HG03135 (cell line): ENCODE data around the gene HEATR3.

Source experiments
- ATAC-seq: cut with Tn5 transposase; IDR thresholded peaks from one replicate; pipeline ENCODE4 v1.9.1; 2021; ENCODE audit warnings: mild to moderate bottlenecking, moderate library complexity; ENCODE audit not compliant: unreplicated experiment

Gene HEATR3, protein sequence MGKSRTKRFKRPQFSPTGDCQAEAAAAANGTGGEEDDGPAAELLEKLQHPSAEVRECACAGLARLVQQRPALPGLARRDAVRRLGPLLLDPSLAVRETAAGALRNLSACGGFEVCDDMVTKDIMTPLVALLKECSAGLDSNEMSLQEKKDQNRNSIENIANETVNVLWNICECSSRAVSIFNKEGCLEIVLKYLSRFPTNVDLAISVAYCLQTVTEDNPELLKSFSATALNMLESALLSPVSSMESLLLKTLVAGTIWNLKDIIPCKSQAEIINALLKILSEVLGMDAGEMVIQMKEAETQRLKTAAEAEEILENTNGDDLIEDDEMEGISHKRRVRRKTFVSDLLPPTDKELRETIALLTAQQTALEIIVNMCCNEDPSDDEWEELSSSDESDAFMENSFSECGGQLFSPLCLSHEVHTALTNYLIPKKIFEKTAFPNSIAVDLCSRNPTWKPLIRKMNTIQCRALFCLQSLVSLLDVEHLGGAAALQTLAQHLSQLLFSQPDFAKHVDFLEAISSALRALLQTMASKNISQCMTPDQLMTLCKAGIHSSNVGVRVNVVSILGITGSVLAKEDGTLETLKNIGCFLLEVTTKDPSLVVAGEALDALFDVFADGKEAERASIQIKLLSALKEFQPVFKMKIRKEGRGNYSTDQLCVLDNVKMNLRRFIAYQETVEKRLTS

DNA sequence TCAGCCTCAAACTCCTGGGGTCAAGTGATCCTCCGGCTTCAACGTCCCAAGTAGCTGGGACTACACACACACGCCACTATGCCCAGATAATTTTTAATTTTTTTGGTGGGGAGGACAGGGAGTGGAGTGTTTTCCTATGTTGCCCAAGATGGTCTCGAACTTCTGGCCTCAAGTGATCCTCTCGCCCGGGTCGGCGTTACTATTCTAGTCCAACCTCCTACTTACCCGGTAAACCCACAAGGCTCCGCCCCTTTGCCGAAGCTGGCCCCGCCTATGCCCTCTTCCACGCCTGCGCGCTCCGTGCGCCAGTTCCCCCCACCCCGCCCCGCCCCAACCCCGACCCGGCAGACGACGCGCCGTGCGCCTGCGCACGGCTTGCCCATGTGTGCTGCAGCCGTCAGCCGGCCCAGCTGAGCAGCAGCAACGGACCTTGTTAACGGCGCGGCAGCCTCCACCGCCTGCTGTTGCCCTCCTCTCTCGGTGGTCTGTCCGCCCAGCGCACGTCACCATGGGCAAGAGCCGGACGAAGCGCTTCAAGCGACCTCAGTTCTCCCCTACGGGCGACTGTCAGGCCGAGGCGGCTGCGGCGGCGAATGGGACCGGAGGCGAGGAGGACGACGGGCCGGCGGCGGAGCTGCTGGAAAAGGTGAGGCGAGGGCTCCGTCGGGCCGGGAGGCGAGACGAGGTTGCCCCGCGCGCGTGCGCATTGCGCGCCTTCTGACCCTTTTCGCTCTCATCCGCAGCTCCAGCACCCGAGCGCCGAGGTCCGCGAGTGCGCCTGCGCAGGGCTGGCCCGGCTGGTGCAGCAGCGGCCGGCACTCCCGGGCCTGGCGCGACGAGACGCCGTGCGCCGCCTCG is at the start of gene HEATR3:
Gene HEATR3 (plus strand): TSS at position 347 of the 858 bp plus-strand sequence. CDS start 162 bp downstream, at position 509.
- peak; percentile 81 for ATAC-seq

DNA sequence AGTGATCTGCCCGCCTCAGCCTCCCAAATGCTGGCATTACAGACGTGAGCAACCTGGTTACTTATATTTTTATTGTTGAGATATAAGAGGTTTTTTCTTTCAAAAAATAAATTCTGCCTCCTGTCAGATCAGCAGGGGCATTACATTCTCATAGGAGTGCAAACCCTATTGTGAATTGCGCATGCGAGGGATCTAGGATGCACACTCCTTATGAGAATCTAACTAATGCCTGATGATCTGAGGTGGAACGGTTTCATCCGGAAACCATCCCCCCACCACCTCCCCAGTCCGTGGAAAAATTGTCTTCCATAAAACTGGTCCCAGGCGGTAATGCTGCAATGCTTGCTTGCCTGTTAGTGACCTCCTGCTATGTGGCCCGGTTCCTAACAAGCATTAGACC is 48.2 kb upstream of the HEATR3 start:
- no peak for ATAC-seq

DNA sequence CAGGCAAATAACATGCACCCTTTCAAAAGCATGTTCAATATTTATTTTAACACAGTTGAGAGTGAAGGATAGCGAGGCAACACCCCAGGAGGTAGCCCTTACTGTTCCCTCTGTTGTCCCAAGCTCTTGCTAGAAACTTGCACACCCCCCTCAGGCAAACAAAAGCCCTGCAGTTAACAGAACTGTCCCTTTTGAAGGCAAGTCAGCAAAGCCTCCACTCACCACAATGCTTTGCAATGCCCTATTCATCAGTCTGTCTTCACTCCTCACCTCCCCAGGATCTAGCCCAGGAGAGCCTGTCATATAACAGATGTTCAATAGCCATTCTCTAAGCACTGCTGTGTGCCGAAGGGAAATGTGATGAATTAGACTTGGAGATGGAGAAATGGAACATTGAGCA is 44.2 kb upstream of the HEATR3 start:
- ATAC-seq: no peak

DNA sequence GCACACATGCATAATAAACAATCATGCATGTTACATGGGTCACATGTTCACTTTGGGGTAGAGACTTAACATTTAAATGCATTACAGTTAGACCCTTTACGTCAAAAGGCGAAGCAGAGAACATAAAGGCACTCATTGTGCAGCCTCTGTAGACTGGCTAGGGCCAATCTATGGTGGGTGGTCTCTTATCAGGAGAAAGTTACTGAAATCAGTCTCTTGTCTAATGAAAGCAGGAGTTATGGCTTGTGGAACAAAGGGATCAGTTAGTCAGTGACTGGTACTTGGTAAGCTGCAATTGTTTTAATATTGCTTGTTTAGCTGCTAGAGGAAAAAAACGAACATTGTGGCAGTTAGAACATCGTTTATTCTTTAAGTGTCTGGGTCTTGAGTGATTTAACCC is 42.1 kb upstream of the HEATR3 start:
- no peak for ATAC-seq

DNA sequence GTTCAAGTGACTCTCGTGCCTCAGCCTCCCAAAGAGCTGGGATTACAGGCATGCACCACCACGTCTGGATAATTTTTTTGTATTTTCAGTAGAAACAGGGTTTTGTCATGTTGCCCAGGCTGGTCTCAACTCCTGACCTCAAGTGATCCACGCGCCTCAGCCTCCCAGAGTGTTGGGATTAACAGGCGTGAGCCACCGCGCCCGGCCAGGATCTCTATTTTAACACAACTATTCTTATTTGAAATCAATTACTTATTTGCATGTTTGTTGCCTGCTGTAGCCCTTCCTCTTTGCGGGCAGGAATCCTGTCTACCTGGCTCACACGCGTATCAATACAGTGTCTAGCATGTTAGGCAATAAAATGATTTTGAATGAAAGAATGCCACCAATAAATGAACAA is 41.6 kb upstream of the HEATR3 start:
- ATAC-seq: no peak

DNA sequence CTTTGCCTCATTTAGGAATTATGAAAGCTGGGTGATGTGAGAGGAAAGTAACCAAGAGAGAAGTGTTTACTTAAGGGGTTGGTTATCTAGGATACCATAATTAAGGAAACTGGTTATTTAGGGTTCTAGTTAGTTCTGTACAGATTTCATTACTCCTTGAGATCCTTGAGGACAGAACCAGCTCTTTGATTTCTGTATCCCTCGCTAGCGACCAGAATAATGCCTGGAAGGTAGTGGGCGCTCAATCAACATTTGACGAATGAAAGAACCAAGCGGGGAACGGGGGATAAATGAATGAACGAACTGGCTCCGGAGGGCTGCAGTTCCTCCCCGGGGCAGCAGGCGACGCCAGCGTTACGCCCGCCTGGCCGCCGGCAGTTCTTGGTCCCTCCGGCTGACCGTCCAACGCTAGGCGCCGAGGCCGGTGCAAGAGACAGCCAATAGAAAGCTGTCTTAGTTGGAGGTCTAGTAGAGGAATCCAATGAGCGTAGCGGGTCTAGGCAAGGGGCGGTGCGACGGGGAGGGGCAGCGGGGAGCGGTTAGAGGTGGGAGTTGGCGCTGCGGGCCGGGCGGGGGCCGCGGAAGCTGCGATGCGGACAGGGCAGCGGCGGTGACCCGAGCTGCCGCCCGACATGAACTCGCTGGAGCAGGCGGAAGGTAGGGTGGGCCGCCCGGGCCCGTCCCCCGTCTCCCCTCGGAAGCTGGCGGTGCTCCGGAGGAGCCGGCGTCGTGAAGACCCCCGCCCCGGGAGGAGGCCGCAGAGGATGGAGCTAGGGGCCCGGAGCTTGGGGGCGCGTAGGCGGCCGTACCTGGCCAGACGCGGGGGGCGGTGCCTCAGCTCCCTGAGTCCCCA is 40.9 kb upstream of the HEATR3 start, which contains the start of gene CNEP1R1:
Gene CNEP1R1 (plus strand): TSS at position 542 of the 853 bp plus-strand sequence. CDS start 91 bp downstream, at position 633.
- ATAC-seq: peak; percentile 98

DNA sequence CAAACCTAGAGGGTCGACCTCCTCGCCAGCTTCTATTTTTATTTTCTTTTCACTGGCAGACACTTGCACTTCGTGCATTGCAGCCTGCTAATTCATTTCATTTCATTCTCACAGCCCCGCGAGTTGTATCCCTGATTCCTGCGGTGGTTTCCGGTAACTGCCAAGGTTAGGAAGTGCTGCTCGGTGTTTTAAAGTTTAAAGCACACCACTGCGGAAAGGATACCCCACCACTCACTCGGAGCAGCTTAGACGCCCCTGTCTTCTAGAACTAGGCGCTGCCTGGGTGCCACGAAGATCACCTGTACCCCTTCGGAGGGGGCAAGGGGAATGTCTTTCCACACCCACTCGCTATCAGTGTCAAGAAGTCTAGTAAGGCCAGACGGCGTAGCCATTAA is 40.2 kb upstream of the HEATR3 start:
- peak; percentile 9 for ATAC-seq

DNA sequence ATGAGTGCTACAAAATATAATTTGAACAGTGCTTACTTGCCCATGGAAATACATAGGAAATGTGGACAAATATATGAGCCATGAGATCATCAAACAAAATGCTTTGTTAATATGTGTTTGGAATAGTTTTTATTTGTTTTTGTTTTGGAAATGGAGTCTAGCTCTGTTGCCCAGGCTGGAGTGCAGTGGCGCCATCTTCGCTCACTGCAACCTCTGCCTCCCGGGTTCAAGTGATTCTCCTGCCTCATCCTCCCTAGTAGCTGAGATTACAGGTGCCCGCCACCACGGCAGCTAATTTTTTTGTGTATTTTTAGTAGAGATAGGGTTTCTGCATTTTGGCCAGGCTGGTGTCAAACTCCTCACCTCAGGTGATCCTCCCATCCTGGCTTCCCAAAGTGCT is 37.9 kb upstream of the HEATR3 start:
- no peak for ATAC-seq

DNA sequence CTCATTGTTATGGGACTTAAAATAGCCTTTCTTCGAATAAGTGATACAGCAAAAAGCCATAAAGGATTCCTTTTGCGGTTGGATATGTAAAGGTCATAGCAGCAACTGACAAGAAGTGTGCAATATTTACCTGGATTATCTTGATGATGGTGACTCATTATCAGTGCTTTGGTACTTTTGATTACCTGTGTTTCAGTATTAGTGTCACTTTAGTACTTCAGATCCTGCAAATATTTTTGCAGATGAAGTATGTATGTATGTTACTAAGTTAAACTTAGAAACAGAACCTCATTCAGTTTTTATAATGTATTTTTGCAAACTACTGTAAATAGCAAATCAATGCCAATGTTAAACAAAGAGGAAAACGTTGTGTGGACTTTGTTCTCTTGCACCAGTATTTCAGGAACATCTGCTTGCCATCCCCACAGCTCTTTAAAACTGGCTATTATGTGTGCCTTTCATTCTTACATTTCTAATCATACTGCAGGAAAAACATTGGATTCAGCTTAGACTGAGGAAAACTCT is 30.2 kb upstream of the HEATR3 start:
- no peak for ATAC-seq

DNA sequence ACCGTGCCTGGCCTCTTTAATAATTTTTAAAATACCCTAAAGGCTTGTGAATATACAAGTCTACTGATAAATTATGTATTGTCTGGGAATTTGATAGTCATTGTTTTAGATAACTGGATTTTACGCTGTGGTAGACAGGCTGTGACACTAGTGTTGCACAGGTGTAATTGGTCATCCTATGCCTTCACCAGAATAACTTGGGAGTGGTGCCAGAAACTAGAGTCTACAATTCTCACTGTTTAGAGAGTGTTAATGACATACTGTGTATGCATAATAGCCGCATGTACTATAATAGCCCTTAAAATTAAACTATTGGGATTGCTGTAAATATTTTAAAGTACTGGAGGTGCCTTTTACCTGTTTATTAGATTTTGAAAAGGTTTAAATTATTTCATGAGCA is 29.3 kb upstream of the HEATR3 start:
- ATAC-seq: no peak

DNA sequence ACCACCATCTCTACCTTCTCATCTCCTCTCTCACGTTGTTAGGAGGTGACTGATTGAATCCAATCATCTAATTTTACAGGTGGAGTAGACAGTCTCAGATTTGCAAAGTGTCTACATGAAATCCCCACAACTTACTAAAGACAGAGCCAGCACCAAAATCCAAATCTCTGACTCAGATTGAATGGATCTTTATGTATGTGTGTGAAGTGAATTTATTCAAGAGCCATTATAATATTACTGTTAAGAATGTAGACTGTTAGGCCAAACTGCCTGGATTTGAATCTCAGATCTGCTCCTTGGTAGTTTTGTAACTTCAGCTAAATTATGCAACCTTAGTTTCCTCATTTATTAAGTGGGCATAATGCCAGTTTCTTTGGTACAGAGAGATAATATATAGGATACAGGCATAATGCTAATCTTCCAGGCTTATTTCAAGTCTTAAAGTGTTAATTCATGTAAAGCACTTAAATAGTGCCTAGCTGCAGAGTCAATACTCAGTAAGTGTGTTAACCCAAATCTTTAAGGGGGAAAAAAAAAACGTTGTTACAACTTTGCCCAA is 28.0 kb upstream of the HEATR3 start:
- no peak for ATAC-seq

DNA sequence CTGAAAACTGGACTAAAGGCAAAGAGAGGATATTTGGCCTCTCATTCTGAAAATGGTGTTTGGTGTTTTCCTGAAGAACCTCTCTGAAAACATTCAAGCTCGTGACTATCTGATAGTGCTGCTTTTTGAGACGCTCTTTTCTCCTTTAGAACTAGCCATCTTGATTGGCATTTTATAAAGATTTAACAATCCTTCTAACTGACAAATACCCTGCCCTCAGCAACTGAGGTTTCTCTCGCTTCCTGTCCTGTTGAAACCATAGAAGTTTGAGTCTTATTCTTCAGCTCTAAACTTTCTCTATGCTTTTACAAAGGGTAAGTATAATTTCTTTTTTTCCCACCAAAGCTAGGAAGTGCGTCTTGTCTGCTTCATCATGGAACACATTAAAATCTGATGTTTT is 27.5 kb upstream of the HEATR3 start:
- ATAC-seq: no peak

DNA sequence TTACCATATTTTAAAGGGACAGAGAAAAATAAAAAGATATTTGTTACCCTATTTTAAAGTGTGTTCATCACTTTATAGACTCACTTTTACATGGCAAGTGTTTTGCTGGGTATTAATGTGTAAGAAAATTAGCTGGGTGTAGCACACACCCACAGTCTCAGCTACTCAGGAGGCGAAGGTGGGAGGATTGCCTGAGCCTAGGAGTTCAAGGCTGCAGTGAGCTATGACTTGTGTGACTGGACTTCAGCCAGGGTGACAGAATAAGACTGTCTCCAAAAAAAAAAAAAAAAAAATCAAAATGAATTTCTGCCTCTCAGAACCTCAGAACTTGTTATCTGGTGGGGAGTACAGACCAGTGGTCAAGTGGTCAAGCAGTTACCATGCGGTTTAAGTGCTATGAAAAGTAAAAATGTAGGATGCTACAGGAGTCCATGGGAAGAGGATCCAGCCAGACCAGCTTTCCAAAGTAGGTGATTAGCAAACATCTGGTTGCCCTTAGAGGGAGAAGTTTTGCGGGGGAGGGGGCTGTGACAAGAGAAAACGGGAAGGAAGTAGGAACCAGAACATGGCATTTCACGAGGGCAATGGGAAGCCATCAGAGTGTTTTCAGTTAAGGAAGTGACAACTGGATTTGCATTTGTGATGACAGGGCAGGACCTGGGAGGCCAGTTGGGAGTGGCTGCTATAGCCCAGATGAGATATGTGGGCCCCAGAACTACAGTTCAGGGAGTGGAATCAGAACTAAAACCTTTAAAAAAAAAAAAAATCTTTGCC is 26.8 kb upstream of the HEATR3 start:
- ATAC-seq: no peak

DNA sequence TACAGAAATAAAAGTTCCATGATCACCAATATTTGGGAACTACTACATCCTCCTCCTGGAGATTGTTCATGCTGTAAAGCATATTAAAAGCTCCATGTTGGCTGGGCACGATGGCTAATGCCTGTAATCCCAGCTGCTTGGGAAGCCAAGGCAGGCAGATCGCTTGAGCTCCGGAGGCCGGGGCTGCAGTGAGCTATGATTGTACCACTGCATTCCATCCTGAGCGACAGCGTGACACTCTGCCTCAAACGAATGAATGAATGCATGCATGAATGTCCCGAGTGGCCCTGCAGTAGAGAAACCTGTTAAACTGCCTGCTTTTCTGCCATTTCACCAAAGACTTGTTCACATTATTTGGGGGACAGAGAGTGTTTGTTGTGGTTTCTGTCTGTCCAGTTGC is 25.8 kb upstream of the HEATR3 start:
- no peak for ATAC-seq

DNA sequence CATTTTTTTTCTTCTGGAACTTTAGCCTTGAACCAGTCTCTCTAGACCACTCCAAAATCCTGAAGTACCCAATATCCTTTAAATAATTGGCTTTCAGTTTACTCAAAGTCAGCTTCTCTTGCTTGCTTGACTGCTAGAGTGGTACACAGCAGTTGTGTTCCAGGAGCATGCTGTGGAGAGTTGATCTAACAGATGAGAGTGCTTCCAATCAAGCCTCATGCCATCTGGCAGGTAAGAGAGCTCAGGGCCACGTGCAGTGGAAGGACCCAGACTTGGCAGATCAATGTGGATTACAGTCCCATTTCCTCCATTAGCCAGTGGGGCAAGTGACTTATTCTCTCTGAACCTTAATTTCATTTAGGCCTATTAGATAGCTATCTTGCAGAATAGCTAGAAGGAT is 25.1 kb upstream of the HEATR3 start:
- ATAC-seq: no peak

DNA sequence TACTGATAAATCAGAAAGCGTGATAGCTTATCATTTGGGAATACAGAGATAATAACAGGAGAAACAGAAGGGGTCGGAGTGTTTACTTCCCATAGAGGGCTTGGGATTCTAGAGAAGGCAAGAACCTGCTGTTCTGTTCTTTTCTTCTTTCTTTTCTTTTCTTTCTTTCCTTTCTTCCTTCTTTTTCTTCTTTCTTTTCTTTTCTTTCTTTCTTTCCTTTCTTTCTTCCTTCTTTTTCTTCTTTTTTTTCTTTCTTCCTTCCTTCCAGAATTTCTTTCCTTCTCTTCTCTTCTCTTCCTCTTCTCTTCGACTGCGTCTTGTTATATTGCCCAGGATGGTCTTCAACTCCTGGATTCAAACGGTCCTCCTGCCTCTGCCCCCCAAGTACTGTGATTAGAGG is 22.4 kb upstream of the HEATR3 start:
- no peak for ATAC-seq

DNA sequence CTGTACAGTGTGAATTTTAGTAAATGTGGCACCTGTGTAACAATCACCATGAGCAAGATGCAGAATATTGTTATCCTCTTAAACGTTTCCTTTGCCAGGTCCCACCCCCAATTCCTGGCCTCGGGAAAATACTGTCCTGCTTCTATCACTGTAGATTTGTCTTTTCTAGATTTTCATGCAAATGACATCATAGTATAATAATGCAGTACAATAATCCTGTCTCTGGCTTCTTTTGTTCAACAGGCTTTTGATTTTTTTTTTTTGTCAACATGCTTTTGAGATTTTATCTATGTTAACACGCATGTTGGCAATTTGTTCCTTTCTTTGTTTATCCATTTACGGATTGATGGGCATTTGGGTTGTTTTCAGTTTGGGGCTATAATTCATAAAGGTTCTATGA is 20.4 kb upstream of the HEATR3 start:
- ATAC-seq: no peak

DNA sequence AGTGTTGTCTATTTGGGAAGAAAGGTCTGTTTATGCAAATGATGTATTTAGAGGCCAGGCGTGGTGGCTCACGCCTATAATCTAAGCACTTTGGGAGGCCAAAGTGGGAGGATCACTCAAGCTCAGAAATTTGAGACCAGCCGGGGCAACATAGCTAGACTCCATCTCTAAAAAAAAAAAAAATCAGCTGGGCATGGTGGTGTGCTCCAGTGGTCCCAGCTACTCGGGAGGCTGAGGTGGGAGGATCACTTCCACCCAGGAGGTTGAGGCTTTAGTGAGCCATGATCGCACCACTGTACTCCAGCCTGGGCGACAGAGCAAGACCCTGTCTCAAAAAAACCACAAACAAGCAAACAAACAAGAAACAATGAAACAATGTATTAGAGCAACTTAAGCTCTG is 18.9 kb upstream of the HEATR3 start:
- no peak for ATAC-seq

DNA sequence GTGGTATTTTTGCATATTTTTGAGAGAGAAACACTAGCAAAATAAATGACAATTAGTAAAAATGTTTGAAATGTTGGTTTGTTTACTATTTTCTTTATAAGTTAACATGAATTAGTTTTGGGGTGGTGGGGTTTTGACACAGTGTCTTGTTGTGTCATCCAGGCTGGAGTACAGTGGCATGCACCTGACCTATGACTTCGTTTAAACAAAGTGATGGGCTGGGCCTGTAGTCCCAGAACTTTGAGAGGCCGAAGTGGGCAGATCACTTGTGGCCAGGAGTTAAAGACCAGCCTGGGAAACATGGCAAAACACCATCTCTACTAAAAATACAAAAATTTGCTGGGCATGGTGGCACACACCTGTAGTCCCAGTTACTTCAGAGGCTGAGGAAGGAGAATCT is 17.9 kb upstream of the HEATR3 start:
- ATAC-seq: no peak
